DMS114 treated with DMSO at 0.1 percent for 48 hours (cell line): Measurements from ENCODE around the gene MARF1.
"Not testable (repeated sequence)": the region's sequence is repeated elsewhere in the genome, so short reads cannot be mapped to it uniquely, and the experiment has no call there.

Source experiments
- DNase-seq: peaks from one replicate; lab custom pipeline; 2025; ENCODE audit not compliant: unreplicated experiment; lab: John Stamatoyannopoulos, UW

Gene MARF1

GRCh38 chr16:15573896-15574613 lies 68.9 kb downstream of the MARF1 start:
- DNase-seq, result not testable (repeated sequence)

- no peak for DNase-seq
These were observed 69.6 kb downstream of the MARF1 start for GRCh38 chr16:15573274-15573895.

GRCh38 chr16:15572329-15573001 lies 70.5 kb downstream of the MARF1 start:
- no peak for DNase-seq

DNA sequence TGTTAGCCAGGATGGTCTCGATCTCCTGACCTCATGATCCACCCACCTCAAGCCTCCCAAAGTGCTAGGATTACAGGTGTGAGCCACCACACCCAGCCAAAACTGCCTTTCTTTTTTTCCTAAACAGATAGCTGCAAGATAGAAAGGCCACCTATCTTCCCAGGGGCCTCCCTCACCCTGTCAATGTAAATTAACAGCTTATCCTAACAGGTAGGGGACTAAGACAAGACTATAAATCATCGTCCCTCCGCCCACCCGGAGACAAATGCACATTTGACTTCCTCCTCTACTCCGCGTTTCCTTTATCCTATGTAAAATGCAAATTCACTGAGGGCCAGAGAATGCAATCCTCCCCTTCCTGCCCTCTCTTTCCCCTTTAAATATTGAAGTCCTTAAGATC lies 71.4 kb downstream of the MARF1 start:
- DNase-seq, result no peak

GRCh38 chr16:15570666-15571065 lies 72.3 kb downstream of the MARF1 start:
- not testable (repeated sequence) for DNase-seq

GRCh38 chr16:15567823-15568222 lies 75.1 kb downstream of the MARF1 start:
- DNase-seq, result no peak

- DNase-seq, result no peak
These were observed 76.9 kb downstream of the MARF1 start for GRCh38 chr16:15566095-15566494.

- no peak for DNase-seq
These were observed 78.2 kb downstream of the MARF1 start for GRCh38 chr16:15564604-15565339.

GRCh38 chr16:15559176-15559575 lies 83.8 kb downstream of the MARF1 start:
- DNase-seq, result no peak

DNA sequence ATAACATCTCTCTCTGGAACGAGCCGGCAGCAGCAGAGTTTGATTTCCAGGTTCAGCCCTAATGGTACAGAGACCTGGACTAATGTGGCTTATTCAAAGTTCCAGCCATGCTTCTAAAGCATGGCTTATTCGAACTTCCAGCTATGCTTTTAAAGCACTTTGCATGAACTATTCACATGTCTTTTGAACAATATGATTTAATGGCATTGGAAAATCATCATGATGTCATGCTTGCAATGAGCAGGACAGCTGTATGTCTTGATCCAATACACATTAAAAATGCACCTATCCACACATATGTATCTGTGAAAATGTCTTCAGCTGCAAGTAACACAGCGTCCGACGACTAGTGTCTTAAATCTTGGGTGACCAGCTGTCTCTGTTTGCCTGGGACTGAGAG lies 85.7 kb downstream of the MARF1 start:
- no peak for DNase-seq

DNA sequence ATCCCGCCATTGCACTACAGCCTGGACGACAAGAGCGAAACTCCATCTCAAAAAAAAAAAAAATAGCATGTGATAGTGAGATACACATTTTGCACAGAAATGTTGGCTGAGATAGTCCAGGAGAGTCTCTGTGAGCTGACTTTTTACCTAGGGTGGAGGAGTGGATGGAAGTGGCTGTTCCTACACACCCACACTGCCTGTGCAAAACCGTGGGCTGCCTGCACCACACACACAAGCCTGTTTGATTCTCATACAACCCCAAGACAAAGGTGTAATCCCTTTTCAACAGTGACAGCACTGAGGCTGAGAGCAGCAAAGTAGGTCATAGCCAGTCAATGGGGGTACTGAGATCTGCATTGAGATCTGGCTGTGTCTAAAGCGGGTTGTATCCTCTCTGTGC lies 86.8 kb downstream of the MARF1 start:
- no peak for DNase-seq

DNA sequence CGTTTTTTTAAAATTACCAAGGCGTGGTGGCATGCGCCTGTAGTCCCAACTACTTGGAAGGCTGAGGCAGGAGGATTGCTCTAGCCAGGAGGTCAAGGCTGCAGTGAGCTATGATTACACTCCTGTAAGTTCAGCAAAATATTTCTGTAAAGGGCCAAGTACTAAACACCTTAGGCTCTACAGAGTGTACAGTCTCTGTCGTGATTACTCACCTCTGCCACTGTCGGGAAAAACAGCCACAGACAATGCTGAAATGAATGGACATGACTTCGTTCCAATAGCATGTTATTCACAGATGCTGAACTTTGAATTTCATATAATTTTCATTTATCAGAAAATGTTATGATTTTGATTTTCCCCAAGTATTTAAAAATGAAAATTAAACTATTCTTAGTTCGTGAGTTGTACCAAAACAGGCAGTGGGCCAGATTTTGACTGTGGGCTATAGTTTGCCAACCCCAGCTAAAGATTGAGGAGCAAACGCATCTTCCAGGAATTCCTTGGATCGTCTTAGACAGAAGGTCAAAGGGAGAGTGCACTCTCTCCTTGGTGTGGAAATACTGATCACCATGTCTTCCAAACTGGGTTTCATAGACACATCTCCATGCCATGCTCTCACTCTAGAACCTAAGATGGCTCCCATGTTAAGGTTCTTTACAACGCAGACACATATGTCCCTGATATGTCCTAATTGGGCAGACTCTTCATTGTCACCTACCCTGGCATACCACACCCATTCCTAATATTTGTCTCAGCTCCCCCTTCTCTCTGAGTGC lies 89.5 kb downstream of the MARF1 start:
- DNase-seq, result no peak

GRCh38 chr16:15552507-15552906 lies 90.4 kb downstream of the MARF1 start:
- no peak for DNase-seq

DNA sequence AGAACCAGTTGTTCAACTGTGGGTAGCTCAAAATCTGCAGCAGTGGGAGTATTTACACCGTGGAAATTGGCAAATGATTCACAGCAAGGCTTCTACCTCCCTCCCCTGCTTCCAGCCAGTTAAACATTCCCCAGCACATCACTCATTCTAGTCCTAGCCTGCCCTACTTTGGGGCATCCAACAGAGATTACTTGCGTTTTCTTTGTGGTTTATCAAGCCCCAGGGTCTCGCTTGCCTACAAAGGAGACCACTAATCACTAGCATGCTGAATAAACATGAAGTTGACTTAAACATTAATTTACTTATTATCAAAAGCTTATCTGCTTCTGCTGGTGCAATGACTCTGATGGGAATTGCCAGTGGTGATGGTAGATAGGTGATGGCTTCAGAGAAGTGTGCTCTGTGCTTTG lies 94.5 kb downstream of the MARF1 start:
- no peak for DNase-seq

- DNase-seq, result no peak
These were observed 95.2 kb downstream of the MARF1 start for GRCh38 chr16:15547768-15548096.

DNA sequence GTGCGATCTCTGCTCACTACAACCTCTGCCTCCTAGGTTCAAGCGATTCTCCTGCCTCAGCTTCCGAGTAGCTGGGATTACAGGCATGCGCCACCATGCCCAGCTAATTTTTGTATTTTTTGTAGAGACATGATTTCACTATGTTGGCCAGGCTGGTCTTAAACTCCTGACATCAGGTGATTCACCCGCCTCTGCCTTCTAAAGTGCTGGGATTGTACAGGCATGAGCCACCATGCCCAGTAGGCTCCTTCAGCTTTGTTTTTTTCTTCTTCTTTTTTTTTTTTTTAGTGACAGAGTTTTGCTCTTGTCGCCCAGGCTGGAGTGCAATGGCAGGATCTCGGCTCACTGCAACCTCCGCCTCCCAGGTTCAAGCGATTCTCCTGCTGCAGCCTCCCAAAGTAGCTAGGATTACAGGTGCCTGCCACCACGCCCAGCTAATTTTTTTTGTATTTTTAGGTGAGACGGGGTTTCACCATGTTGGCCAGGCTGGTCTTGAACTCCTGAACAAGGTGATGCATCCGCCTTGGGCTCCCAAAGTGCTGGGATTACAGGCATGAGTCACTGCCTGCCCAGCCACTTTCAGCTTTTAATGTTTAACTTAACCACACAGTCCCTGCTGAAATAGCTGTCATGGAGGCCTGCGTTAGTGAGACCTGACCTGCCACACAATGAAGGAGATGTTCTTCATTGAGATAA lies 95.7 kb downstream of the MARF1 start:
- not testable (repeated sequence) for DNase-seq

DNA sequence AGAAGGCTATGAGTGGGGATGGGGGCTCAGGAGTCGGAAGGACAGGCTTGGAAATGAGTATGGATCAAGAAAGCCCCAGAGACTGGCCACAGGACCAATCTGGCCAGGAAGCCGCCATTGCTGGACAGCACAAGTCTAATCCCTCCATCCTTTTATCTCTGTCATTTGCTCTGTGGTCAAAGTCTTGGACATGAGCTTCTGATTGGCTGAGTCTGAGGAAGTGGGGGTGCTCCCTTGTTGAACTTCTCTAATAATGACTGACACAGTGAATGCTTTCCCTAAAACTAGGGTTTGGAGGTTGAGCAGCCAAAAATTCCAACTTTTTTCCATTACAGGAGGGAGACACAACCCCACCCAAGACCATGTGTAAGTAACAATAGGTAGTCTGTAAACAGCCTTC lies 97.4 kb downstream of the MARF1 start:
- DNase-seq, result no peak

GRCh38 chr16:15544405-15544804 lies 98.5 kb downstream of the MARF1 start:
- no peak for DNase-seq
